ENCODE data around the gene SMYD3.

SMYD3 gene

DNA sequence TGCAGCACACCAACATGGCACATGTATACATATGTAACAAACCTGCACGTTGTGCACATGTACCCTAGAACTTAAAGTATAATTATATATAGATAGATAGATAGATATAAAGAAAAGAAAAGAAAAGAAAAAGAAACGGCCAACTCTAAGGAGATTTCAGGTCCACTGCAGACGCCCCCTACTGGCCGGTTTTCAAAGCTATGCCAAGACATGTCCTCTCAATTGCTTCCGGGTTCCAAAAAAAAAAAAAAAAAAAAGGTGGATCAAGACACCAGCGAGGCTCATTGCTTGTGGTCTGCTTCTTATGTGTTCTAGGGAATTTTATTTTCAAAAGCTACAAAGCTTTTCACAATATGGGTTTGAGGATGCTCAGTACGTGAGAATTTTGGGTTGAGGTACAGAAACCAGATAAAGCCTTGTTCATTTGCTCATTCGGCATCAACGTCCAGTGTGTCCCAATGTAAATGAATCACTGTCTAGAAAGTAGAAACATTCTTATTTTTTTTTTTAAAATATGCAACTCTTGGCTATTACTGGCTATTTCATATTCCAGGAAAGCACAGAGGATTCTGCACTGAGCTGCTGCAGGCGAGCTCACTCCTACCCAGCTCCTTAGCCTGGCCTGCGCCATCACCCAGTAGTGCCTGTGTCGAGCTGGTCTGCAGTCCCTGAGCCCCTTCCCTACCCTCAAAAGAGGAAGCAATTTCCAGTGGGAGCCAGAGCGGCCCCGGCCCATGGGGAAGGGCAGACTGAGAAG is 709.3 kb downstream of the SMYD3 start:
- no peaks in the 10 kb centered on the region for H3K27me3 ChIP-seq
- H3K9me3 ChIP-seq: no peaks in the 10 kb centered on the region
- H3K4me1 ChIP-seq: peaks cover 9% of the 10 kb centered on the region; the same call in 1 of the 2 replicates
- no peaks in the 10 kb centered on the region; the same call in 1 of the 2 replicates for H3K36me3 ChIP-seq
- no peak for DNase-seq
- TF ChIP-seq, protein P1, sequence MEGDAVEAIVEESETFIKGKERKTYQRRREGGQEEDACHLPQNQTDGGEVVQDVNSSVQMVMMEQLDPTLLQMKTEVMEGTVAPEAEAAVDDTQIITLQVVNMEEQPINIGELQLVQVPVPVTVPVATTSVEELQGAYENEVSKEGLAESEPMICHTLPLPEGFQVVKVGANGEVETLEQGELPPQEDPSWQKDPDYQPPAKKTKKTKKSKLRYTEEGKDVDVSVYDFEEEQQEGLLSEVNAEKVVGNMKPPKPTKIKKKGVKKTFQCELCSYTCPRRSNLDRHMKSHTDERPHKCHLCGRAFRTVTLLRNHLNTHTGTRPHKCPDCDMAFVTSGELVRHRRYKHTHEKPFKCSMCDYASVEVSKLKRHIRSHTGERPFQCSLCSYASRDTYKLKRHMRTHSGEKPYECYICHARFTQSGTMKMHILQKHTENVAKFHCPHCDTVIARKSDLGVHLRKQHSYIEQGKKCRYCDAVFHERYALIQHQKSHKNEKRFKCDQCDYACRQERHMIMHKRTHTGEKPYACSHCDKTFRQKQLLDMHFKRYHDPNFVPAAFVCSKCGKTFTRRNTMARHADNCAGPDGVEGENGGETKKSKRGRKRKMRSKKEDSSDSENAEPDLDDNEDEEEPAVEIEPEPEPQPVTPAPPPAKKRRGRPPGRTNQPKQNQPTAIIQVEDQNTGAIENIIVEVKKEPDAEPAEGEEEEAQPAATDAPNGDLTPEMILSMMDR (IDR thresholded peaks at IDR 0.05; ENCODE audit: low read depth, low read length): peak; percentile 55
- H3K4me3 ChIP-seq (ENCODE audit: low read depth, low read length): no peak overlapping the region

DNA sequence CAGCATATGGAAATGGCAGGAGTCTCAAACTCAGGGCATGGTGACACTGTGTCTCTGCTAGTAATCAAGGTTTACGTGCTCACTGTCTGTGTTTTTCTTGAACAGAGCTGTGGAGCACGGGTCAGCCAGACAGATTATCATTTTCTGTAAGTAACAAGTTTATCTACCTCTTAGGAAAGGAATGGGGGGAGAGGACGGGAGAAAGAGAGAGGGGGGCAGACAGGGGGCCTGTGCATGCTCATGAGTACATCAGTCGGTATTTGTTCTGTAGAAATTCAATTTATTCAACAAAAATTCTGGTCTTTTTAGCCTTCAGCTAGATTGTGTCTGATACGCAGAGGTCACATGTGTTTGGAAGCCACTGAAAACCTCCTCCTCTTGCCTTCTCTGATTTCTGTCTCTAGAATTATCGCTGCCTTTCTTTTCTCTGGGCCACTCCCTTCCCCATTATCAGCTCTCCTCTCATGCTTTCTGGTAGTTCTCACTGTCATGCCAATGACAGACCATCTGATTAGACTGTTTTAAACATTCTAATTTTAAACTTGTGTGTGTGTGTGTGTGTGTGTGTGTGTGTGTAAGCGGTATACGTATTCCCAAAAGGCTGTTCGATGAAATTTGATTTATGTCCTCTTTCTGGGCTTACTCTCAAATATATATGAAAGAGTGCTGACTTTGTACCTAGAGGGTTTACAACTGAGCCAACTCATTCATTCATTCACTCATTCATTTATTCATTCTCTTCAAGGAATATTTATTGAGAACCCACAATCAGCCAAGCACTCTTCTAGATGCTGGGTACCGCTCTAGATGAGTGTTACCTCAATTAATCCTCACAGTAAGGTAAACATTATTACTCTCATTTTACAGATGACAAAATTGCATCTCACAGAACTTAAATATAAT is 715.4 kb downstream of the SMYD3 start:
- H3K36me3 ChIP-seq: peaks cover 5% of the 10 kb centered on the region
- no peaks in the 10 kb centered on the region for H3K27me3 ChIP-seq
- peak; percentile 80 for DNase-seq
- H3K9me3 ChIP-seq: no peaks in the 10 kb centered on the region
- H3K4me1 ChIP-seq: peaks cover 33% of the 10 kb centered on the region
- 0 out of 2 replicates have a peak overlapping the region, but pooled peaks have one; percentile 5 for H3K4me3 ChIP-seq (ENCODE audit: low read depth, low read length)
- TF ChIP-seq, protein P1 (IDR thresholded peaks at IDR 0.05; ENCODE audit: low read depth, low read length): no peak

DNA sequence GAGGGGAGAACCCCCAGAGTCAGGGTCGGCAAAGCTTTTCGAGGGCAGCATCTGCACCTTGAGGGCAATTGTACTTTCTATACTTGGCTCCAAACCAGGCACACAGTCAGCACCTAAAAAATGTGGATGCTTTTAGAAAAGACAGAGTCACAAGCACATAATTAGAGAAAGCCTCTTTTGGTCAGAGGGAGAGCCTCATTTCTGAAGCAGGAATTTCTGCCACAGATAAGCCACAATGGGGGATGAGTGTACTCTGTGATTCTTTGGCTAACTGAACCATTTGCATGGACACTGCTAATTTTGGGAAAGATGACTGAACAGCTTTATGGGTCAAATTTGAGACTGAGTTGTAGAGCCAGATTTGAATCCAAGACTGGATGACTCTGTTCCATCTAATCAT is 716.6 kb downstream of the SMYD3 start:
- DNase-seq: no peak
- TF ChIP-seq, protein P1 (IDR thresholded peaks at IDR 0.05; ENCODE audit: low read depth, low read length): no peak
- Histone ChIP-seq H3K4me1 (peaks cover 30% of the 10 kb centered on the region), H3K36me3 (peaks cover 5% of the 10 kb centered on the region), H3K9me3 (no peaks in the 10 kb centered on the region), H3K27me3 (no peaks in the 10 kb centered on the region), H3K4me3 (ENCODE audit: low read depth, low read length) (no peak overlapping the region)

DNA sequence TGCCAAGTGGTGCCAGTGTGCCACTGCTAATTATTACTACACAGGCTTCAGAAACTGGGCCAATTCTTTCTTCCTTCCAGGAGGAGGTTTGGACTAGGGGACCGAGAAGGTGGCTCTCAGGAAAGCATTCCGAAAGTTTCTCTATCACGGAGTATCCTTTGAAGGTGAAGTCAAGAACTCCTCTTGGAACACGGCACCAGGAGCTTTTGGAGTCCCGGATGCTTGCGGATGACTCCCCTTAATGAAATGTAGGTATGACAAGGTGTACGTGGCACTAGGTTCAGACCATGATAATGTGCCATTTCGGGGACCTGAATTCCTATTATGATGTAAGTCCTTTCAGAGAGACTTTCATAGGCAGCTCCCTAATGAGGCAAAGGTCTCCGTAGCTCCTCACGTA is 718.2 kb downstream of the SMYD3 start:
- Histone ChIP-seq H3K4me1 (peaks cover 28% of the 10 kb centered on the region), H3K4me3 (ENCODE audit: low read depth, low read length) (no peak overlapping the region), H3K9me3 (no peaks in the 10 kb centered on the region), H3K27me3 (no peaks in the 10 kb centered on the region), H3K36me3 (peaks cover 5% of the 10 kb centered on the region)
- TF ChIP-seq, protein P1 (IDR thresholded peaks at IDR 0.05; ENCODE audit: low read depth, low read length): no peak
- no peak for DNase-seq

DNA sequence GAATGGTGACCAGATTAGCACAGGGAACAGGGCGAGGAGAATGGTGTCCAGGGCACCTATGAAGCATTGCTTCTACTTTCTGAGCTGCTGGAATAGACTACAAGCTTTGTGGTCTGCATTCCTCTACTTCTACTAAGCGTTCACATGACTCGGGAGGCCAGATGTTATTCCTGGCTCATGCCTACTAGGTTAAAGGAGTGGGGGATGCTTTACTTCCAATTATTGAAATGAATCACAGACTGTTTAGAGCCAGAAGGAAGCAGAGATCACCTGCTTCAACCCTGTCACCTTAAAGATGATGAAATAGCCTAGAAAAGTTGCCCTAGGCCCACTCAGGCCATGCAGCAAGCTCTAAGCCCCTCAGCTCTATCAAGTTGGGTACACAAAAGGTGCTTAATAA is 718.8 kb downstream of the SMYD3 start:
- TF ChIP-seq, protein P1 (IDR thresholded peaks at IDR 0.05; ENCODE audit: low read depth, low read length): no peak
- DNase-seq: no peak
- Histone ChIP-seq H3K27me3 (no peaks in the 10 kb centered on the region), H3K36me3 (peaks cover 5% of the 10 kb centered on the region), H3K4me3 (ENCODE audit: low read depth, low read length) (no peak overlapping the region), H3K4me1 (peaks cover 25% of the 10 kb centered on the region), H3K9me3 (no peaks in the 10 kb centered on the region)
